Activated CD4-positive, alpha-beta T cell treated with anti-CD3 and anti-CD28 coated beads, Interleukin-2, amount 10 ng/mL, durations not matched to agents 7 days and 5 days (primary cell): ENCODE measurements around the gene GPR39. TPM values are rescaled to one million over a fixed set of nuclear protein-coding genes. Genes with fewer than 3 reads are reported as not detected.
"Not testable (repeated sequence)": the region's sequence is repeated elsewhere in the genome, so short reads cannot be mapped to it uniquely, and the experiment has no call there.

Source experiments
- CTCF ChIA-PET: fragments of 350-600 bp; sonication (Branson Sonifier 250); formaldehyde crosslinking; loops from one replicate; lab custom pipeline; 2021; ENCODE audit warnings: antibody characterized with exemption; lab: Charles Lee
- POLR2A ChIA-PET: fragments of 350-600 bp; sonication (Branson Sonifier 250); formaldehyde crosslinking; loops from one replicate; lab custom pipeline; 2021; ENCODE audit warnings: antibody characterized with exemption; lab: Charles Lee
- DNase-seq: peaks from one replicate; pipeline ENCODE4 v3.0.0-alpha.2; 2020
- H3K27ac Mint-ChIP-seq: one replicate; pipeline ENCODE4 v1.8.0; 2021; ENCODE audit warnings: mild to moderate bottlenecking, moderate library complexity, mixed read lengths
- H3K27me3 Mint-ChIP-seq: one replicate; pipeline ENCODE4 v1.8.0; 2021; ENCODE audit warnings: mixed read lengths
- H3K36me3 Mint-ChIP-seq: one replicate; pipeline ENCODE4 v1.8.0; 2021; ENCODE audit warnings: low read depth, mixed read lengths
- H3K4me1 Mint-ChIP-seq: one replicate; pipeline ENCODE4 v1.8.0; 2021; ENCODE audit warnings: mixed read lengths
- H3K4me3 Mint-ChIP-seq: one replicate; pipeline ENCODE4 v1.8.0; 2021; ENCODE audit warnings: mild to moderate bottlenecking, moderate library complexity, mixed read lengths
- H3K9me3 Mint-ChIP-seq: one replicate; pipeline ENCODE4 v1.8.0; 2021; ENCODE audit warnings: mixed read lengths
- total RNA-seq, 2 experiments: library from RNA; stranded (reverse); gene quantifications; one replicate each; pipeline ENCODE4 v1.2.3, GENCODE V29; 2021

Gene GPR39
- total RNA-seq, 2 experiments from 2014 or later = not detected

- CTCF ChIA-PET = no interaction called here
- Mint-ChIP-seq H3K9me3 (peaks cover 5% of the 10 kb centered on the region), H3K27ac (no peak overlapping the region), H3K4me1 (peaks cover 1% of the 10 kb centered on the region), H3K4me3 (no peak overlapping the region), H3K27me3 (no peaks in the 10 kb centered on the region), H3K36me3 (no peaks in the 10 kb centered on the region)
- POLR2A ChIA-PET = no interaction called here
- no peak for DNase-seq
Measured at GRCh38 chr2:132496555-132496954, 80.0 kb downstream of the GPR39 start.

DNA sequence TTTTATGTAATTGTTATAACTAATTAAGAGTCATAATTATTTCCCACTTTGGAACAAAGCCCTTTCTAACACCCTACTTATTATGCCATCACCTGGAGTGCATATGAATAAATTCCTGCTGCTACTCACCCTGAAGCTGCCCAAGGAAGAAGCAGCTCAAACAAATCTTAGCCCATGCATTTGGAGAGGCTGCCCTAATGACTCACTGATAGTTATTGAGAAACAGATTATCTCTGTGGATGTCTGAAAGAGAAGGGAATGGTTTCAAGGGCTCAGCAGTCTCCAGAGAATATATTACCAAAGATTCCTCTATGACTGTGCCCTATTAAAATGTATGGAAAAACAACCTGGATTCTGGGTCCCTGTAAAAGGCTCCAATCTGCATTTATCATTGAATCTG is 81.0 kb downstream of the GPR39 start:
- no peak overlapping the region for H3K27ac Mint-ChIP-seq
- H3K4me3 Mint-ChIP-seq = no peak overlapping the region
- peaks cover 8% of the 10 kb centered on the region for H3K9me3 Mint-ChIP-seq
- no peak for DNase-seq
- ChIA-PET CTCF (no interaction called here), POLR2A (no interaction called here)
- no peaks in the 10 kb centered on the region for H3K36me3 Mint-ChIP-seq
- peaks cover 1% of the 10 kb centered on the region for H3K4me1 Mint-ChIP-seq
- no peaks in the 10 kb centered on the region for H3K27me3 Mint-ChIP-seq

DNA sequence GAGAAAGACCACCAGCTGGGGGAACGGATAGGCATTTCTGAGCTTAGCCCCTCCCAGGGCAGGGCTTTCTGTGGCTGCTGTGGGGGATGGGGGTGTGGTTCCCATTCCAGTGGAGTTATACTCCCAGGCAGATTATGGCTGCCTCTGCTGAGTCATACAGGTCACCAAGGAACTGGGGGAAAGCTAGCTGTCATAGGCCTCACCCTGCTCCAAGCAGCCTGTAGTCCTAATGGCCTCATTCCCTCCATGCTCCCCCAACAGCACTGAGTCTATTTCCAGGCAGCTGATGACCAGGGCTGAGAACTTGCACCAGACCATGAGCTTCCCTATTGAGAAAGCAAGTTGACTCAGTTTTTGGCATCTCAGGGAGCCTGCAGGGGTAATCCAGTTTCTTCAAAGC is 87.1 kb downstream of the GPR39 start:
- CTCF ChIA-PET = no interaction called here
- H3K36me3 Mint-ChIP-seq = no peaks in the 10 kb centered on the region

DNA sequence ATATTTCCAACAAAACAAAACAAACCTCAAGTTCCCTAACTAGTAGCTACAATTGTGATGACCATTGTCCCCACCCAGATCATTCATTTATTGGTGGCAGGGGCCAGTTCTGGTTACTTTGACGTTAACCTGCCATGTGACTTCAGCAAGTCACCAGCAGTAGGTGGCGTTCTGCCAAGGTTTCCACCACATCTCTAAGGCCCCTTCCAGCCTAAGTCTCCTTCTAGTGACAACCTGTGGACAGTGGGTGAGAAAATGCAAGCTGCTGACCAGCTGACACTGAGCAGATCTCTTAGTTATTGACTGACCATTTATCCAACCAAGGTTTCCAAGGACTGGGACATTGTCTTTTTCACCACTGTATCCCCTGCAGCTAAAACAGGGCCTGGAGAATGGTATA is 98.4 kb downstream of the GPR39 start:
- ChIA-PET CTCF (no interaction called here), POLR2A (no interaction called here)
- no peaks in the 10 kb centered on the region for H3K27me3 Mint-ChIP-seq
- no peaks in the 10 kb centered on the region for H3K9me3 Mint-ChIP-seq
- H3K36me3 Mint-ChIP-seq = no peaks in the 10 kb centered on the region
- no peak overlapping the region for H3K27ac Mint-ChIP-seq
- no peaks in the 10 kb centered on the region for H3K4me1 Mint-ChIP-seq
- no peak for DNase-seq
- H3K4me3 Mint-ChIP-seq = no peak overlapping the region

More for the DNA sequence above, 87.1 kb downstream of the GPR39 start:
- POLR2A ChIA-PET = no interaction called here
- H3K9me3 Mint-ChIP-seq = peaks cover 16% of the 10 kb centered on the region
- no peak overlapping the region for H3K27ac Mint-ChIP-seq
- DNase-seq = no peak
- H3K27me3 Mint-ChIP-seq = no peaks in the 10 kb centered on the region
- peaks cover 1% of the 10 kb centered on the region for H3K4me1 Mint-ChIP-seq
- no peak overlapping the region for H3K4me3 Mint-ChIP-seq

DNA sequence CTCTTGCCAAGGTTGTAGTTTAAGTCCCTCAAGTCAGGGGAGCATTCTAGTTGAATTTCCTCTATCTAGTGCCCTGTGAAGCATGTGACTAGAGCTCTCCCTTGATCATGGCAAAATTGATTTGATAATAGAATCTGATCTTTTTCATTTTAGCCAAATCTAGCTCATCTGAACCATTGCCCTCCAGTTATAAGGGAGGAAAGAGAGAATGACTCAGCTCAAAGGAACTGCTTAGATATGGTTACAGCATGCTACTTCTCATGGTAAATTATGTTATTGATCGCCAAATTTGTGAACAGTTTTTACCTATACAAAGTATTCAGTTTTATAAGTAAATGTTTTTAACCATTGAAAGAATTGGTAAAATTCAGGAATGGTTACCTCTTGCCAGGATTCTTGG is 100.8 kb downstream of the GPR39 start:
- no peaks in the 10 kb centered on the region for H3K36me3 Mint-ChIP-seq
- no peak overlapping the region for H3K4me3 Mint-ChIP-seq
- no peaks in the 10 kb centered on the region for H3K9me3 Mint-ChIP-seq
- H3K27ac Mint-ChIP-seq = no peak overlapping the region
- H3K4me1 Mint-ChIP-seq = no peaks in the 10 kb centered on the region
- ChIA-PET CTCF (no interaction called here), POLR2A (no interaction called here)
- DNase-seq = no peak
- H3K27me3 Mint-ChIP-seq = no peaks in the 10 kb centered on the region

GRCh38 chr2:132518302-132518701 is 101.7 kb downstream of the GPR39 start:
- Mint-ChIP-seq H3K9me3 (no peaks in the 10 kb centered on the region), H3K27me3 (no peaks in the 10 kb centered on the region), H3K4me3 (no peak overlapping the region), H3K27ac (no peak overlapping the region), H3K36me3 (no peaks in the 10 kb centered on the region), H3K4me1 (no peaks in the 10 kb centered on the region)
- POLR2A ChIA-PET = no interaction called here
- DNase-seq = no peak
- CTCF ChIA-PET = no interaction called here

DNA sequence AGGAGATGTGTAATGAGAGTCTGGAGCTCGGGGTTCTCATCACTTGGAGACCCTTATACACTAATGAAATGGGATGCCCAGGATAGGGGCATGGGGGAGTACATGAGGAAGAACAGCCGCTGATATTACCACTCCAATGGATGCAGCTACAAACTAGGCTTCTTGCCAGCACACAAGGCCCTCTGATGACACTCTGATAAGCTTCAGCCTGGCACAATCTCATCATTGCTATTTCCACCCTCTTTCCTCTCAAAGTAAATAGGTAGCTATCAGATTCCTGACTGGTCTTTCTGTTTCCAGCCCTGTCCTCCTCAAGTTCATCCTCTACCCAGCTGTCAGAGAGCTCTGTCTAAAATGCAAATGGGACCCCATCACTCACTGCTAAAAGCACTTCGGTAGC is 103.0 kb downstream of the GPR39 start:
- H3K27ac Mint-ChIP-seq = no peak overlapping the region
- no peak overlapping the region for H3K4me3 Mint-ChIP-seq
- CTCF ChIA-PET = no interaction called here
- no peak for DNase-seq
- no peaks in the 10 kb centered on the region for H3K36me3 Mint-ChIP-seq
- H3K9me3 Mint-ChIP-seq = no peaks in the 10 kb centered on the region
- no peaks in the 10 kb centered on the region for H3K27me3 Mint-ChIP-seq
- POLR2A ChIA-PET = no interaction called here
- H3K4me1 Mint-ChIP-seq = no peaks in the 10 kb centered on the region

DNA sequence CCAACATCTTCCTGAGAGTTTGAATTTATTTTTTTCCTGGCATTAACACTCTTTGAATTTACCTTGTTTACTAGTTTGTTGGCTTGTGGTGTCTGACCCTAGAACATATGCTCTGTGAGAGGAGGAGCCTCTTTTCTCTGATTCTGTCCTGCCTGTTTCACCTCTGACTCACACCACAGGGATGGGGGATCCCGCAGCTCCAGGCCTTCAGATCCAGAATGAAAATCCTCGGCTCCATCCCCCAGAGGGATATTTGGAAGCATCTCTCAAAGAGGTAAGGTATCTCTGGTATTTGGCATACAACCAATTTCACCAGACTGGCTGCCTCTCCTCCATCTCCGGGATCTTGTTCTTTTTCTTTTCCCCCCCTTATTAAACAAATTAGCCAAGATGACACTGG is 104.7 kb downstream of the GPR39 start:
- no peak for DNase-seq
- H3K27ac Mint-ChIP-seq = no peak overlapping the region
- no peak overlapping the region for H3K4me3 Mint-ChIP-seq
- CTCF ChIA-PET = no interaction called here
- H3K4me1 Mint-ChIP-seq = no peaks in the 10 kb centered on the region
- POLR2A ChIA-PET = no interaction called here
- no peaks in the 10 kb centered on the region for H3K27me3 Mint-ChIP-seq
- no peaks in the 10 kb centered on the region for H3K9me3 Mint-ChIP-seq
- H3K36me3 Mint-ChIP-seq = no peaks in the 10 kb centered on the region

- no peaks in the 10 kb centered on the region for H3K4me1 Mint-ChIP-seq
- ChIA-PET CTCF (interaction anchor here (0.6 kb wide), 1 partner anchor 537 kb away, joined by 5 read pairs; no protein-coding TSS in a partner anchor), POLR2A (no interaction called here)
- H3K27ac Mint-ChIP-seq = no peak overlapping the region
- H3K9me3 Mint-ChIP-seq = no peaks in the 10 kb centered on the region
- no peaks in the 10 kb centered on the region for H3K27me3 Mint-ChIP-seq
- H3K36me3 Mint-ChIP-seq = no peaks in the 10 kb centered on the region
- no peak for DNase-seq
- no peak overlapping the region for H3K4me3 Mint-ChIP-seq
Measured at GRCh38 chr2:132522901-132523300, 106.3 kb downstream of the GPR39 start.

DNA sequence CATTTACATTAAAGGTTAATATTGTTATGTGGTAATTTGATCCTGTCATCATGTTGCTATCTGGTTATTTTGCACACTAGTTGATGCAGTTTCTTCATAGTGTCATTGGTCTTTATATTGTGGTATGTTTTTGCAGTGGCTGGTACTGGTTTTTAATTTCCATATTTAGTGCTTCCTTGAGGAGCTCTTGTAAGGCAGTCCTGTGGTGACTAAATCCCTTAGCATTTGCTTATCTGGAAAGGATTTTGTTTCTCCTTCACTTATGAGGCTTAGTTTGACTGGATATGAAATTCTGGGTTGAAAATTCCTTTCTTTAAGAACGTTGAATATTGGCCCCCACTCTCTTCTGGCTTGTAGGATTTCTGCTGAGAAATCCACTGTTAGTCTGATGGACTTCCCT is 120.5 kb downstream of the GPR39 start:
- H3K4me1 Mint-ChIP-seq, H3K36me3 Mint-ChIP-seq, H3K27me3 Mint-ChIP-seq, H3K4me3 Mint-ChIP-seq, H3K27ac Mint-ChIP-seq, CTCF ChIA-PET, POLR2A ChIA-PET, H3K9me3 Mint-ChIP-seq, DNase-seq: not testable (repeated sequence)

DNA sequence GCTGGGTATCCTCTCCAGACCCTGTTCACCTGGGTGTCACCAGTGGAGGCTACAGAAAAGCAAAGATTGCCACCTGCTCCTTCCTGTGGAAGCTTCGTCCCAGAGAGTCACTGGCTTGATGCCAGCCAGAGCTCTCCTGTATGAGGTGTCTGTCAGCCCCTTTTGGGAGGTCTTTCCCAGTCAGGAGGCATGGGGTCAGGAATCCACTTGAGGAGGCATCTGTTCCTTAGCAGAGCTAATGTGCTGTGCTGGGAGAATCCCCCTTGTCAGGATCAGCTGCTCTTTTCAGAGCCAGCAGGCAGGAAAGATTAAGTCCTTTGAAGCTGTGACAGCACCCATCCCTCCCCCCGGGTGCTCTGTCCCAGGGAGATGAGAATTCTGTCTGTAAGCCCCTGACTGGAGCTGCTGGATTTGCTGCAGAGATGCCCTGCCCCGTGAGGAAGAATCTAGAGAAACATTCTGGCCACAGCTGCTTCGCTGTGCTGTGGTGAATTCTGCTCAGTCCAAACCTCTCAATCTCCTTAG is 121.8 kb downstream of the GPR39 start:
- Mint-ChIP-seq H3K4me3 (no peak overlapping the region), H3K4me1 (no peaks in the 10 kb centered on the region), H3K36me3 (no peaks in the 10 kb centered on the region), H3K9me3 (peaks cover 11% of the 10 kb centered on the region), H3K27me3 (no peaks in the 10 kb centered on the region), H3K27ac (no peak overlapping the region)
- CTCF ChIA-PET = no interaction called here
- DNase-seq = no peak
- POLR2A ChIA-PET = no interaction called here

GRCh38 chr2:132540166-132540565 is 123.6 kb downstream of the GPR39 start:
- Mint-ChIP-seq H3K4me1 (no peaks in the 10 kb centered on the region), H3K4me3 (no peak overlapping the region), H3K36me3 (no peaks in the 10 kb centered on the region), H3K9me3 (peaks cover 16% of the 10 kb centered on the region), H3K27me3 (no peaks in the 10 kb centered on the region), H3K27ac (no peak overlapping the region)
- ChIA-PET CTCF (no interaction called here), POLR2A (no interaction called here)
- no peak for DNase-seq

DNA sequence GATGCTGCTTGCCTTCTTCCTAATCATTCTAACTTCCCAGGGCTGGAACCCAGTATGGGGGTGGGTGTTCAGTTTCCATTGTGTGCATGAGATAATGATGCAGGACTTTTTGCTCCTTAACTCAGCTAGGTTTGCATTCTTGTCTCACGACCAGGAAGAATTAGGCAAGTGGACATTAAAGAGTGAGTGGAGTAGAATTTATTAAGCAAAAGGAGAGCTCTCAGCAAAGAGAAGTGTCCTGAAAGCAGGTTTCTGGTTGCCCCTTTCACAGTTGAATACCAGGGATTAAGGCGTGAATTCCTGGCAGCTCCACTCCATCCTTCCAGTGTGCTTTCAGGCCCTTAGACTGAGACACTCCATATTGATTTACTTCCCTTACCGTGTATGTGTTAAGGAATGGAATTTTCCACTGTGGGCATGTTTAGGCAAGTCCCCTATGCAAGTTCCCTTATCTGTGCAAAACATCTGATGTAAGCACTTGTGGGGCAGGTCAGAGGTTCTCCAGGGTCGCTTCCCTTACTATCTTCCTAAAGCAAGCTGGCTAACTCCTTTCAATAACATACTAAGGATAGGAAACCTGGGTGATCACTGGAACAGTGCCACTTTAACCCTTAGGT is 126.5 kb downstream of the GPR39 start:
- Mint-ChIP-seq H3K4me1 (no peaks in the 10 kb centered on the region), H3K9me3 (peaks cover 10% of the 10 kb centered on the region), H3K27ac (no peak overlapping the region), H3K4me3 (no peak overlapping the region), H3K36me3 (no peaks in the 10 kb centered on the region), H3K27me3 (no peaks in the 10 kb centered on the region)
- POLR2A ChIA-PET = no interaction called here
- no peak for DNase-seq
- CTCF ChIA-PET = interaction anchor here (0.7 kb wide), 1 partner anchor 1301 kb away, joined by 3 read pairs; no protein-coding TSS in a partner anchor

- CTCF ChIA-PET = no interaction called here
- H3K4me3 Mint-ChIP-seq = no peak overlapping the region
- peaks cover 10% of the 10 kb centered on the region for H3K9me3 Mint-ChIP-seq
Measured at GRCh38 chr2:132544006-132544630, 127.5 kb downstream of the GPR39 start.

More at GRCh38 chr2:132544006-132544630, 127.5 kb downstream of the GPR39 start:
- POLR2A ChIA-PET = no interaction called here
- Mint-ChIP-seq H3K27me3 (no peaks in the 10 kb centered on the region), H3K4me1 (no peaks in the 10 kb centered on the region), H3K27ac (no peak overlapping the region), H3K36me3 (no peaks in the 10 kb centered on the region)
- DNase-seq = no peak
